Neuron (in vitro differentiated cells): Measurements from ENCODE around the gene IFI44.
A peak's percentile ranks its signal among the peaks of the same experiment; 100 is the strongest.

Source experiments
- H2AFZ ChIP-seq: one replicate; pipeline ENCODE4 v1.6.1; 2013; ENCODE audit warnings: low read depth, mild to moderate bottlenecking, inconsistent platforms, low read length, moderate library complexity
- H3K27me3 ChIP-seq: one replicate; pipeline ENCODE4 v1.6.1; 2013; ENCODE audit warnings: low read length; ENCODE audit not compliant: insufficient read depth
- H3K36me3 ChIP-seq: one replicate; pipeline ENCODE4 v1.6.1; 2013; ENCODE audit warnings: low read length; ENCODE audit not compliant: insufficient read depth
- H3K4me1 ChIP-seq: one replicate; pipeline ENCODE4 v1.6.1; 2013; ENCODE audit warnings: low read length; ENCODE audit not compliant: insufficient read depth
- H3K4me3 ChIP-seq: 2 replicates; pipeline ENCODE4 v1.5.1; 2013; ENCODE audit warnings: mild to moderate bottlenecking, low read length, moderate library complexity
- H3K9me3 ChIP-seq: one replicate; pipeline ENCODE4 v1.6.1; 2013; ENCODE audit warnings: low read length

Gene IFI44, protein sequence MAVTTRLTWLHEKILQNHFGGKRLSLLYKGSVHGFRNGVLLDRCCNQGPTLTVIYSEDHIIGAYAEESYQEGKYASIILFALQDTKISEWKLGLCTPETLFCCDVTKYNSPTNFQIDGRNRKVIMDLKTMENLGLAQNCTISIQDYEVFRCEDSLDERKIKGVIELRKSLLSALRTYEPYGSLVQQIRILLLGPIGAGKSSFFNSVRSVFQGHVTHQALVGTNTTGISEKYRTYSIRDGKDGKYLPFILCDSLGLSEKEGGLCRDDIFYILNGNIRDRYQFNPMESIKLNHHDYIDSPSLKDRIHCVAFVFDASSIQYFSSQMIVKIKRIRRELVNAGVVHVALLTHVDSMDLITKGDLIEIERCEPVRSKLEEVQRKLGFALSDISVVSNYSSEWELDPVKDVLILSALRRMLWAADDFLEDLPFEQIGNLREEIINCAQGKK

DNA sequence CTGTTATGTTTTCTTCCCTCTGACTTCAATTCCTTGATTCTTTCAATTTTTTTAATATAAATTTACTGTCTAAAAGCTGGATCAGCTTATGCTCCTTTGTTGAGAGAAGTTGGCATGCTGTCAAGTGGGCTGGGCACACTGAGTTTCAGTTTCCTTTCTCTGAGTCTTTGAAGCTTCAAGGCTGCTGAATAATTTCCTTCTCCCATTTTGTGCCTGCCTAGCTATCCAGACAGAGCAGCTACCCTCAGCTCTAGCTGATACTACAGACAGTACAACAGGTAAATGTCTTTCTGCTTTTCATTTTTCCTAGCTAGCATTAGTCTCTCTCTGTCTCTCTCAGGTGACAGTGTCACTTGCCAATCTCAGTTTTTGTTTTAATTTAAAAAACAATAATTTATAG, at the start of gene IFI44:
TSS of gene IFI44 (plus strand) at position 204 of the 400 bp plus-strand sequence. CDS start 365 bp downstream, outside the sequence.
- H2AFZ ChIP-seq, result no peak within 1 kb of the TSS
- H3K27me3 ChIP-seq, result no peaks in the 10 kb centered on the region
- no peak within 1 kb of the TSS for H3K4me3 ChIP-seq
- no peaks in the 10 kb centered on the region for H3K9me3 ChIP-seq
- no peaks in the 10 kb centered on the region for H3K36me3 ChIP-seq
- no peaks in the 10 kb centered on the region for H3K4me1 ChIP-seq

DNA sequence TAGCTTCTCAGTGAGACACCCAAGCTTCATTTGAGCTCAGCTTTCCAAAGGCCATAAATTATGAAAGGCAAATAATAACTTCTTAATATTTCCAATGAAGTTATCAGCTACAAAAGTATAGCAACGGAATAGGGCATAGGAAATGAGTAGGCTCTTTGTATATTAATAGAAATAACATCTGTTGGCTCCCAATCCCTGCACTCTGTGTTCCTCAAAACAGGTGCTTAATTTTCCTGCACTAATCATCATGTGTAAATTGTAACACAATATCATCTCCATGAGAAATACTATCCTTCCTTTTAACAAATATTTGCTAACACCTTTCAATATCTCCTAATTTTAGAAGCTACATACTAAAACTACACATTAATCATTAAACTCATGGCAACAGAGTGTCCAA, 48.6 kb upstream of the IFI44 start:
- Histone ChIP-seq H2AFZ (no peak overlapping the region), H3K4me3 (no peak overlapping the region), H3K4me1 (no peaks in the 10 kb centered on the region), H3K36me3 (no peaks in the 10 kb centered on the region), H3K9me3 (no peaks in the 10 kb centered on the region), H3K27me3 (no peaks in the 10 kb centered on the region)

DNA sequence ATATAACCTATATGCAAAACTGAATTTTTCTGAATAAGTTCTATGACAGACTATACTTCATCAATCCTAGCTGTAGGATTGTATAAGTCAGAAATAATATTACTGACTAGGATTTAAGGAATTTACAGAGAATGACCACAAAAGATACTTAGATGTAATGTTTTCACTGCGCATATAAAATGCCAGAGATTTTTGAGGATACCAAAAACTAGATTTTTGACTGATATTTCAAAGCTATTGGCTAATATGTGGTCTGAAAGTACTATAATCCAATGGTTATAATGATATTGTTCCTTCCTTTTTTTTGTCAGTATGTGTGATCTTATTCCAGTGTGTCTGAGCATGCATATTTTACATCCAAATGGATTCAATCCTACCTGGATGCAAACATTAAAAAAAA, 46.4 kb upstream of the IFI44 start:
- no peaks in the 10 kb centered on the region for H3K27me3 ChIP-seq

DNA sequence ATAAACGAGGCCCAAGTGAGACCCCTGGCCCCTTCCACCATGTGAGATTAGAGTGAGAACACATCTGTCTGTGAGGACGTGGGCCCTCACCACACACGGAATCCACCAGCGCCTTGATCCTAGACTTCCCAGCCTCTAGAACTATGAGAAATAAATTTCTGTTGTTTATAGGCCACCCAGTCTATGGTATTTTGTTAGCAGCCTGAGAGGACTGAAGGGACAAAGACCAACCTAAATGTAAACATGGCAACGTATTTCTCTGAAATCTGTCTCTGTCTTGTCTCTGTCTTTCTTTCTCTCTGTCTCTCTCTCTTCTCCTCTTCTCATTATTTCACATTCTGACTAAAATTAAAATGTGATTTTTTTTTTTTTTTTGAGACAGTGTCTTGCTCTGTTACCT, 45.0 kb upstream of the IFI44 start:
- H3K27me3 ChIP-seq, result no peaks in the 10 kb centered on the region
- no peak overlapping the region for H2AFZ ChIP-seq
- H3K4me3 ChIP-seq, result no peak overlapping the region
- H3K9me3 ChIP-seq, result no peaks in the 10 kb centered on the region
- no peaks in the 10 kb centered on the region for H3K36me3 ChIP-seq
- no peaks in the 10 kb centered on the region for H3K4me1 ChIP-seq

More for the DNA sequence above, 46.4 kb upstream of the IFI44 start:
- Histone ChIP-seq H3K4me1 (no peaks in the 10 kb centered on the region), H3K36me3 (no peaks in the 10 kb centered on the region), H3K4me3 (no peak overlapping the region), H2AFZ (no peak overlapping the region), H3K9me3 (no peaks in the 10 kb centered on the region)

GRCh38 chr1:78606274-78606673, 43.4 kb upstream of the IFI44 start:
- H3K9me3 ChIP-seq, result no peaks in the 10 kb centered on the region
- H3K4me1 ChIP-seq, result no peaks in the 10 kb centered on the region
- H3K4me3 ChIP-seq, result no peak overlapping the region
- H2AFZ ChIP-seq, result no peak overlapping the region
- no peaks in the 10 kb centered on the region for H3K27me3 ChIP-seq
- no peaks in the 10 kb centered on the region for H3K36me3 ChIP-seq

DNA sequence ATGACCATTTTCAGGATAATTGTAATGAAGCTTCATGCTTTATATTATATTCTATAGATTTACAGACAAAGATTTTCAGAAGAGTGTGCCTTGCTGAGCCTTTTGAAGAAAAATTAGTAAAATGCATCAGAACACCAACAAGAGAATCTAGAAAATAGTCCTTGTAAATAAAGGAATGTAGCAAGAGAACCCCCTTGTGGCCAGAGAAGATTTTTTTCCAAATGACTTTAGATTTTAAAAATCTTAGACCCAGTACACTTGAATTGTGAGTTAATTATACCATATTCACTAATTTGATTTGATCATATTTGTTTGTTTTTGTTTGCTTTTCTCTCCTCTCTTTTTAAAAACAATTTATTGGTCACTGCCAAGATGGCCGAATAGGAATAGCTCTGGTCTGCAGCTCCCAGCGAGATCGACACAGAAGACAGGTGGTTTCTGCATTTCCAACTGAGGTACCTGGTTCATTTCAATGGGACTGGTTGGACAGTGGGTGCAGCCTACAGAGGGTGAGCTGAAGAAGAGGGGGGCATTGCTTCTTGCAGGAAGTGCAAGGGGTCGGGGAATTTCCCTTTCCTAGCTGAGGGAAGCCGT, 42.2 kb upstream of the IFI44 start:
- H3K4me1 ChIP-seq, result no peaks in the 10 kb centered on the region

DNA sequence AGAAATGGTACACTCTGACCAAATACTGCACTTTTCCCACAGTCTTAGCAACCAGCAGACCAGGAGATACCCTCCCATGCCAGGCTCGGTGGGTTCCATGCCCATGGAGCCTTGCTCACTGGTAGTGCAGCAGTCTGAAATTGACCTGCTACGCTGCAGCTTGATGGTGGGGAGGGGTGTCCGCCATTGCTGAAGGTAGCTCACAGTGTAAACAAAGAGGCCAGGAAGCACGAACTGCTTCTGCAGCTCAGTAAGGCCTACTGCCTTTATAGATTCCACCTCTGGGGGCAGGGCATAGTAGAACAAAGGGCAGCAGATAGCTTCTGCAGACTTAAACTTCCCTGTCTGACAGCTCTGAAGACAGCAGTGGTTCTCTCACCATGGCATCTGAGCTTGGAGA, 41.7 kb upstream of the IFI44 start:
- no peaks in the 10 kb centered on the region for H3K36me3 ChIP-seq
- no peaks in the 10 kb centered on the region for H3K4me1 ChIP-seq
- no peak overlapping the region for H3K4me3 ChIP-seq
- H3K9me3 ChIP-seq, result no peaks in the 10 kb centered on the region
- no peaks in the 10 kb centered on the region for H3K27me3 ChIP-seq
- no peak overlapping the region for H2AFZ ChIP-seq

More for the DNA sequence above, 42.2 kb upstream of the IFI44 start:
- Histone ChIP-seq H3K36me3 (no peaks in the 10 kb centered on the region), H3K27me3 (no peaks in the 10 kb centered on the region), H2AFZ (no peak overlapping the region), H3K4me3 (no peak overlapping the region), H3K9me3 (no peaks in the 10 kb centered on the region)

GRCh38 chr1:78617615-78618026, 32.0 kb upstream of the IFI44 start:
- no peak overlapping the region for H3K4me3 ChIP-seq
- H3K36me3 ChIP-seq, result no peaks in the 10 kb centered on the region
- H3K4me1 ChIP-seq, result peaks cover 3% of the 10 kb centered on the region
- H3K27me3 ChIP-seq, result no peaks in the 10 kb centered on the region
- H2AFZ ChIP-seq, result peak overlapping the region; percentile 23
- no peaks in the 10 kb centered on the region for H3K9me3 ChIP-seq

- Histone ChIP-seq H3K27me3 (no peaks in the 10 kb centered on the region), H3K4me1 (peaks cover 3% of the 10 kb centered on the region), H3K4me3 (no peak overlapping the region), H2AFZ (no peak overlapping the region), H3K36me3 (no peaks in the 10 kb centered on the region), H3K9me3 (no peaks in the 10 kb centered on the region)
Measured at GRCh38 chr1:78619032-78619431, 30.6 kb upstream of the IFI44 start.

DNA sequence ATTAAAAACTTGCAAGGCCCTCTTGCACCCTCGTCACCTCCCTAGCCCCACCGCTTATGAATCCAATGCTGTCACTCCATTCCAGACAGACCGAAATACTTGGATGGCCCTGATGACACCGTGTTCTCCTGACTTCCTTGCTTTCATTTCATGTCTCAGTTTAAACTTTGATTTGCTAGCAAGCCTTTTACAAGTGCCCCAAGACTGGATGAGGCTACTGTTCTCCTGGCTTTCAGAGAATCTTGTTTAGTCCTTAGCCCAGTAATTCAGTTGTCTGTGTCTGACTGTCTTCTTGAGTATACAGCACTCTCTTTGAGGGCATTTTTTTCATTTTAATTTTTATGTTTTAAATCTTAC, 30.2 kb upstream of the IFI44 start:
- Histone ChIP-seq H3K4me3 (no peak overlapping the region), H3K9me3 (no peaks in the 10 kb centered on the region), H3K27me3 (no peaks in the 10 kb centered on the region), H3K36me3 (no peaks in the 10 kb centered on the region), H3K4me1 (peaks cover 3% of the 10 kb centered on the region), H2AFZ (no peak overlapping the region)

DNA sequence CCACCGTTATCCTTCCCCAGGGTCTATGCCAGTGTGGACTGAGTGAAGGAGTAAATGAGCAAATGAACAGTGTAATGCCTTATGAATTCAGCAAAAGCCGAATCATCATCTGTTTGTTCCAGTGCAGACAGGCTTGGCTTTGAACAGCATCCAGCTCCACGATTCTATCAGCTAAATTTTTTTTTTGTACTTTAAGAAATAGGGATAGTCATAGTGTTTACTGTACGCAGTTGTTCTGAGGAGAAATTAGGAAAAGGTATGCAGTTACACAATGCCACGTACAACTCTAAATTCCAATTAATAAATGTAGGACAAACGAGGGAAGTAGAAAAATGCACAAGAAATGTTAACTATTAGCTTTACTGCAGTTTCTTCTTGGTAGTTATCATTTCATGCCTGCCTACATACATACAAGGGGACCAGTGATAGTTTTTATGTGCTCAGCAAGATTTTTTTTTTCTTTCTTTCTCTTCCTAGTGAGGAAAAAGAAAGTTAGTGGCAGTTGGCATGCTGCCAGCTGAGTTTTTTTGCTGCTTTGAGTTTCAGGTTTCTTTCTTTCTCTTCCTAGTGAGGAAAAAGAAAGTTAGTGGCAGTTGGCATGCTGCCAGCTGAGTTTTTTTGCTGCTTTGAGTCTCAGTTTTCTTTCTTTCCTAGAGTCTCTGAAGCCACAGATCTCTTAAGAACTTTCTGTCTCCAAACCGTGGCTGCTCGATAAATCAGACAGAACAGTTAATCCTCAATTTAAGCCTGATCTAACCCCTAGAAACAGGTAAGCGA, 29.6 kb upstream of the IFI44 start, which contains the start of gene IFI44L:
TSS of gene IFI44L (plus strand) at position 646 of the 777 bp plus-strand sequence. CDS start 7,468 bp downstream, outside the sequence.
- Histone ChIP-seq H3K36me3 (no peaks in the 10 kb centered on the region), H3K27me3 (no peaks in the 10 kb centered on the region), H3K4me1 (peaks cover 3% of the 10 kb centered on the region), H2AFZ (peak within 1 kb of the TSS; percentile 36), H3K4me3 (no peak within 1 kb of the TSS), H3K9me3 (no peaks in the 10 kb centered on the region)

- H2AFZ ChIP-seq, result peak overlapping the region; percentile 36
- H3K4me3 ChIP-seq, result no peak overlapping the region
Measured at GRCh38 chr1:78620666-78621065, 29.0 kb upstream of the IFI44 start.

DNA sequence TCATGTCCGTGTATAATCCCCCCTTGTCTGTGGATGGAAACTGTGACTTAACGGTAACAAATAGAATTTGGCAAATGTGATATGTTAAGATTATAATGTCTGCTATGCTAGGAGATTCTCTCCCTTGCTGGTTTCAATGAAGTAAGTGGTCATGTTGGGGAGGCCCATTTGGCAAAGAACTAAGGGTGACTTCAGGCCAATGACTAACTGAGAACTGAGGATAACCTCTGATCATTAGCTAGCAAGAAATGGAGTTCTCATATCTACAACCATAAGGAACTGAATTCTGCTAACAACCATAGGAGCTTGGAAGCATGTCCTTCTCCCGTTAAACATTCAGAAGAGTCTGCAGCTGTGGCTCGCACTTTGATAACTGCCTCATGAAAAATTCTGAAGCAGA, 27.1 kb upstream of the IFI44 start:
- Histone ChIP-seq H3K36me3 (no peaks in the 10 kb centered on the region), H2AFZ (no peak overlapping the region), H3K4me1 (peaks cover 3% of the 10 kb centered on the region), H3K27me3 (no peaks in the 10 kb centered on the region), H3K9me3 (no peaks in the 10 kb centered on the region), H3K4me3 (no peak overlapping the region)

More at GRCh38 chr1:78620666-78621065, 29.0 kb upstream of the IFI44 start:
- H3K4me1 ChIP-seq, result peaks cover 3% of the 10 kb centered on the region
- H3K27me3 ChIP-seq, result no peaks in the 10 kb centered on the region
- no peaks in the 10 kb centered on the region for H3K36me3 ChIP-seq
- no peaks in the 10 kb centered on the region for H3K9me3 ChIP-seq
